AG09319 (cell line): ENCODE measurements around the gene SLC19A1.

Source experiments
- DNase-seq: peaks from one replicate; pipeline ENCODE4 v3.0.0-alpha.2; 2010; ENCODE audit warnings: low read depth; ENCODE audit errors: extremely low read depth
- TF ChIP-seq, protein P1 (sequence below): IDR thresholded peaks from 2 replicates; pipeline ENCODE4 v1.5.1; 2011; ENCODE audit warnings: low read depth, mild to moderate bottlenecking, inconsistent platforms, low read length, moderate library complexity

Gene SLC19A1

DNA sequence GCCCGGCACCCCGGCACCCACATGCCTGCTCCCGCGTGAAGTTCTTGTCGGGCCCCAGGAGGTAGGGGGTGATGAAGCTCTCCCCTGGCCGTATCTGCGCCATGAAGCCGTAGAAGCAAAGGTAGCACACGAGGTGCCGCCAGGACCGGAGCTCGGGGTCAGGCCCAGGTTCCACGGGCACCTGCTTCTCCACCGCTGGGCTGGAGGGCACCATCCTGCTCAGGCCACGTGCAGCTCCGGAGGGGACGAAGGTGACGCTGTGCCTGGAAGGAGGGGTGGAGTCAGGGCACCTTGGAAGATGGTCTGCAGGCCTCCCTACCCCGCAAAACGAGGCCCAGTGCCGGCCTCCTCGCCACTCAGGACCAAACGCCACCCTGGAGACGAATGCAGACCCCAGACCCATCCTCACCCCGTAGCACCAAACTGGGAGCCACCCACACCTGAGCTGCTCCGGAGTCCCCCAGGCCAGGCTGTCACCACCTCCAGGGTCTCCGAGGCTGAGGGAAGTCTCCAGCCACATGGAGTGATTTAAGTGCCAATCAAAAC lies 4.4 kb downstream of the SLC19A1 start:
- no peak for DNase-seq
- TF ChIP-seq, protein P1, sequence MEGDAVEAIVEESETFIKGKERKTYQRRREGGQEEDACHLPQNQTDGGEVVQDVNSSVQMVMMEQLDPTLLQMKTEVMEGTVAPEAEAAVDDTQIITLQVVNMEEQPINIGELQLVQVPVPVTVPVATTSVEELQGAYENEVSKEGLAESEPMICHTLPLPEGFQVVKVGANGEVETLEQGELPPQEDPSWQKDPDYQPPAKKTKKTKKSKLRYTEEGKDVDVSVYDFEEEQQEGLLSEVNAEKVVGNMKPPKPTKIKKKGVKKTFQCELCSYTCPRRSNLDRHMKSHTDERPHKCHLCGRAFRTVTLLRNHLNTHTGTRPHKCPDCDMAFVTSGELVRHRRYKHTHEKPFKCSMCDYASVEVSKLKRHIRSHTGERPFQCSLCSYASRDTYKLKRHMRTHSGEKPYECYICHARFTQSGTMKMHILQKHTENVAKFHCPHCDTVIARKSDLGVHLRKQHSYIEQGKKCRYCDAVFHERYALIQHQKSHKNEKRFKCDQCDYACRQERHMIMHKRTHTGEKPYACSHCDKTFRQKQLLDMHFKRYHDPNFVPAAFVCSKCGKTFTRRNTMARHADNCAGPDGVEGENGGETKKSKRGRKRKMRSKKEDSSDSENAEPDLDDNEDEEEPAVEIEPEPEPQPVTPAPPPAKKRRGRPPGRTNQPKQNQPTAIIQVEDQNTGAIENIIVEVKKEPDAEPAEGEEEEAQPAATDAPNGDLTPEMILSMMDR, result no peak

DNA sequence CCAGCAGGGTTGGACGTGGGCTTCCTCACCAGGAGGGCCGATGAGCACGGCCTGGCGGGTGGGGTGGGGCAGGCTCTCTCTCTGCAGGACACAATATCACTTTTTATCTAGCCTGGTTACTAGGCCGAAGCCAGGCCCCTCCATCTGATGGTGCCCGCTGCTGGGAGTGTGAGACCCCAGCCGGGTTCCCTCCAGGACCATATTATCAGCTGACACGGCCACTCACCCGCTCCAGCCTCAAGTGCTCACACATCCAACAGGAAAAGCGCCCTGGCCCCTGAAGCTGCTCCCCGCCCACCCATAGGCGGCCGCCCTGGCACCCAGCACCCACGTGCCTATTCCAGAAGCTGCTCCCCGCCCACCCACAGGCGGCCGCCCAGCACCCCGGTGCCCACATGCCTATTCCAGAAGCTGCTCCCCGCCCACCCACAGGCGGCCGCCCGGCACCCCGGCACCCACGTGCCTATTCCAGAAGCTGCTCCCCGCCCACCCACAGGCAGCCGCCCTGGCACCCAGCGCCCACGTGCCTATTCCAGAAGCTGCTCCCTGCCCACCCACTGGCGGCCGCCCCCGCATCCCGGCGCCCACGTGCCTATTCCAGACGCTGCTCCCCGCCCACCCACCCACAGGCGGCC lies 5.0 kb downstream of the SLC19A1 start:
- TF ChIP-seq, protein P1, result no peak
- no peak for DNase-seq

DNA sequence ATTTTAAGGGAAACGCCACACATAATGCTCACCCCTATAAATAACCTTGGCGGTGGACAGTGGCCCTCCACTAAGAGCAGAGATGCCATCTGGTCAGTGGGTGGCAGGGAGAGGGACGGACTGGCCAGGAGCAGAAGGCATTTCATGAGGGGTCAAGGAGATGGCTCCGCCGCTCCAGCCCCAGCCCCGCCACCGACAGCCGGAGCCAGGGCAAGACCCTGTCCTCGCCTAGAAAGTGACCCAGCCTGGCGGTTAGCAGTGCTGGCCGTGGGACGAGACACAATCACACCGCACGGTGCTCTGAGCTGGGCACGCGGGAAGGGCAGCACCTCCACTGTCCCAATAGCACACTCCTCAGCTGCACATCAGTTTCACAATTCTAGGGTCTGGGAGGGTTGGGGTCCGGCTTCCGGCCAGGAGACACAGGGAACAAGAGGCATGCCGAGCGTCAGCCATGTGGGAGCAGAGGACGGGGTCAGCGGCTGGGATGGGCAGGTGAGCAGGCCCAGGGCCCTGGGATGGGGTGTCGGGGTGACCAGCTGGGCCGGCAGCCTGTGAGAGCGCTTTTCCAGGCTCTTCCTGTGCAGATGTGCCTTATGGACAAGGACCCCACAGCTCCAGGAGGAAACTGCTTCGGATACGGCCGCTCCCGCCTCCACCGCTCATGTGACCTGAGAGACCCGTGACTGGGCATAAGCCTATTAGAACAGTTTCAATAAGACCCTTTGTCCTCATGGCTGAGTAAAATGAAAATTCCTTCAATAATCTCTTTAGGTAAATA lies 5.7 kb downstream of the SLC19A1 start:
- TF ChIP-seq, protein P1, result no peak
- no peak for DNase-seq

DNA sequence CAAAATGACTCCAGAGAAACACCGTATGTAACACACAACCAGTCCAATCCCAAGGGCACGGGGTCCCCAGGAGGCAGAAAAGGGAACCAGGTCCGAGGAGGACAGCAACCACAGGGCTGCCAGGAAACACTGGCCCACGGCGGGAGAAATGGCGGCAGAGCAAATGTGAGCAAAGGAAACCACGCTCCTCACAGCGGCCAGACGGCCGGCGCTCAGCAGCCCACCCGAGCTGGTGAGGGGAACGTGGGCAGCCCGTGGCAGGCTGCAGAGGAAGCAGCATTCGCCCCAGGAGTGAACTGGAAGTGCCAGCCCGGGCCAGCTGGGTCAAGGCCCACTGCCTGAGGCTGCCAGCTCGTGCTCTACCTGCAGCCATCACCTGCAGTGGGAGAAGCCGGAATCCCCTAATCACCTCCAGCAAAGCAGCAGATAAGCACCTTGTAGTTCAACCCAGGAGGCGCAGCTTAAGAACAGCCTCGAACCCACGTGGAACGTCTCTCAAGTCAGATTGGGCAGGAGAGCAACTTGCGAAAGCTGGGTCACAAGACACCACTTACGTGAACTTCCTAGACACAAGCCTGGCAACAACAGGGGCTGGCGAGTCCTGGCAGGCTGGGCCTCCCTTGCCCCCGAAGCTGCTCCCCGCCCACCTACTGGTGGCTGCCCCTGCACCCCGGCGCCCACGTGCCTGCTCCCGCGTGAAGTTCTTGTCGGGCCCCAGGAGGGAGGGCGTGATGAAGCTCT lies 6.7 kb downstream of the SLC19A1 start:
- no peak for DNase-seq
- TF ChIP-seq, protein P1, result no peak

DNA sequence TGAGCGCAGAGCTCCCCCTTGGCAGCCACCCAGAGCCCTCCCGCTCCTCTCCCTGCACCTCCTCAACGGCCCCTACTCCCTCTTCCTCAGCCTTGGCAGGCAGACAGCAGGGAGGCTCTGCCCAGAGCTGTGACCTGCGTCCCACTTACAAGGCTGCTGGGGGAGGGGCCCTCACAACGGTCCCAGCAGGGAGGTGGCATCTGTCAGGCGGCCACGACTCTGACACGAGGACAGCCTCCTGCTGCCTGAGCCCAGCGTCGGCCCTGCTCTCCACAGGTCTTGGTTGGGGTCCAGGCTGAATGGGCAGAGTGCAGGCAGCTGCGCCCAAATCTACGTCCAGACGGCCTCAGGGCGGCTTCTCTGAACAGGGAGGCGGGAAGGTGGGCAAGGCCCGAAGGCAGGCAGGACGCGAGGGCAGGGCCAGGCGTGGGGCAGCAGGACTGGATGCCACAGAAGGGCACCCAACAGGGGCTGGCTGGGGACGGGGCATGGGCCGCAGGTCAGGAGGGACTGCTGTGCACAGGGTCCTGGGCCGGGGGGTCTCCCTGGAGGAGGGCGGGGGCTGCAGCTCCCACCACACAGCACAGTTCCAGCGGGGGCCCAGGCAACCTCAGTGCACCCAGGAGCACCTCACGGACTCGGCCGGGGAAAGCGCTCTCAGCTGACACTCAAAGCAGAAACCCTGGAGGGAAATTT lies 7.5 kb downstream of the SLC19A1 start:
- TF ChIP-seq, protein P1, result no peak

DNA sequence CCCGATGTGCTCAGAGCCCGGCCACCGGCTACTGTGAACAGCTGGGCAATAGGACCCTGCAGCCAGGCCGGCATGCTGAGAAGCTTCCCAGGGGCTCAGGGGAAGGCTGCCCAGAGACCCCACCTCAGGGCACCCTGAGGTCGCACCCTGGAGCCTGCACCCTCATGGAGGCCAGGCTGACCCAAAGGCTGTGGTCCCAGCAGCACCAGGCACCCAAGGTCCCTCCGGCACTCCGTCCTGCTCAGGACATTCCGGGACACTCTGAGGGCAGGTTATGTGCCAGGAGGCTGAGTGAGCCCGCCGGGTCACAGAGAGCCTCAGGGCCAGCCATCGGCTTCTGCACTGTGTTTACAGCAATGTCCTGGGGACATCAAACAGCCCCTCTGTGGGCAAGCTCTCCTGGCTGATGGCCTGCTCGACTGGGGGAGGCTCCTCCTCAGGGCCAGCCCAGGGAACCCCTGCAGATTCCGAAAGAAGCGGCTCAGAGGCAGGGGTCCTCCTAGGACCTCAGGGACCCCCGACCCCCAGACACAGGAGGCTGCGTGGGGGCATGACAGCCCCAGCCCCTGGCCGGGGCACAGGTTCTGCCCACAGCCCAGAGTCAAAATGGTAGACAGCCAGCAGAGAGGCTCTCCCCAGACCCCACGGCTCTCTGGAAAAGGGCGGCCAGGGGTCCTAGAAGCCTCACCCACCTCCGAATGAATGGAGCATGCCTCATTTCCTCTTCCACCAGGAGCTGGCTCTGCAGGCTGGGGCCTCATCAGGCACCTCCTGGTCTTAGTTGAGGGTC lies 8.2 kb downstream of the SLC19A1 start:
- DNase-seq, result no peak
- TF ChIP-seq, protein P1, result no peak

More for the DNA sequence above, 7.5 kb downstream of the SLC19A1 start:
- DNase-seq, result no peak
